HFF-Myc (cell line): ENCODE results near the gene TTC7B.

Source experiments
- DNase-seq: peaks from one replicate; pipeline ENCODE4 v3.0.0-alpha.2; 2011; ENCODE audit warnings: low read depth; ENCODE audit errors: extremely low read depth
- H3K4me3 ChIP-seq: replicated peaks from 2 replicates; pipeline ENCODE4 v1.5.1; 2011; ENCODE audit warnings: low read depth, mild to moderate bottlenecking, control low read depth, low read length
- TF ChIP-seq, protein P1 (sequence below): IDR thresholded peaks from 2 replicates; pipeline ENCODE4 v1.5.1; 2012; ENCODE audit warnings: mild to moderate bottlenecking, low read depth, low read length, control low read depth; ENCODE audit errors: missing control alignments

The TTC7B gene

DNA sequence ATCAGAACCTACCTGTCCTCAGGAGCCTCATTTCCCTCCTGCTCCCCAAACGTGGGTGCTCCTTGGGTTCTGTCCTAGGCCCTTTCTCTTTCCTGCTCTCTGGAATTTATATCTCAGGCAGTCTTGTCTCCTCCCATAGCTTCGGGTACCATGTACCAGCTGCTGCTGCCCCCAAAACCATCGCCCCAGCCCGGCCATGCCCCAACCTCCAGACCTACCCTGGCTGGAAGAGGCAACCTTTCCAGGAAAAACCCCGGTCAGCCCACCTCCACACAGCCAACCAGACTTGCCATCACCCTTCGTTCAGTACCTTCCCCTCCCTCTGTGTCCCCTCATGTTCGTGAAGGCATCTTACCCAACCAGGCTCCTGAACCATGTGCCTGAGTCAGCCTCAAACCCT lies 254.3 kb downstream of the TTC7B start:
- TF ChIP-seq, protein P1, sequence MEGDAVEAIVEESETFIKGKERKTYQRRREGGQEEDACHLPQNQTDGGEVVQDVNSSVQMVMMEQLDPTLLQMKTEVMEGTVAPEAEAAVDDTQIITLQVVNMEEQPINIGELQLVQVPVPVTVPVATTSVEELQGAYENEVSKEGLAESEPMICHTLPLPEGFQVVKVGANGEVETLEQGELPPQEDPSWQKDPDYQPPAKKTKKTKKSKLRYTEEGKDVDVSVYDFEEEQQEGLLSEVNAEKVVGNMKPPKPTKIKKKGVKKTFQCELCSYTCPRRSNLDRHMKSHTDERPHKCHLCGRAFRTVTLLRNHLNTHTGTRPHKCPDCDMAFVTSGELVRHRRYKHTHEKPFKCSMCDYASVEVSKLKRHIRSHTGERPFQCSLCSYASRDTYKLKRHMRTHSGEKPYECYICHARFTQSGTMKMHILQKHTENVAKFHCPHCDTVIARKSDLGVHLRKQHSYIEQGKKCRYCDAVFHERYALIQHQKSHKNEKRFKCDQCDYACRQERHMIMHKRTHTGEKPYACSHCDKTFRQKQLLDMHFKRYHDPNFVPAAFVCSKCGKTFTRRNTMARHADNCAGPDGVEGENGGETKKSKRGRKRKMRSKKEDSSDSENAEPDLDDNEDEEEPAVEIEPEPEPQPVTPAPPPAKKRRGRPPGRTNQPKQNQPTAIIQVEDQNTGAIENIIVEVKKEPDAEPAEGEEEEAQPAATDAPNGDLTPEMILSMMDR = no peak
- H3K4me3 ChIP-seq = no peak overlapping the region
- no peak for DNase-seq

DNA sequence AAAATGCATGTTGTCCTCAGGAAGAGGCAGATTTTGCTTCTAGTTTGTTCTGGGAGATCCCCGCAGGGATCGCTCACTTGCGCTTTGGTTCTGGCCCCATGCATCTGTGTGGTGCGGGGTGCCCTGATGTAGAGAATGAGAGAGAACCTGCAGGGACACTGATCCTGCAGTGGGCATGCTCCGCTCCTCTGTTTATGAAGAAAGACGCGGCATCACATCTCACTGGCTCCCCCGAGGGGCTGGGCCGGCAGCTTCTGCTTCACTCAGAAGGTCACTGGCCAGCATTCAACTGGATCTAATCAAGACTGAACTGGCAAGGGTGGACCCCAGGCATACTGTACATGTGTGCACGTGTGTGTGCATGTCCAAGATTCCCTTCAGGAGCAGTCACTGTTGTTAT lies 255.2 kb downstream of the TTC7B start:
- TF ChIP-seq, protein P1 = no peak
- no peak for DNase-seq

DNA sequence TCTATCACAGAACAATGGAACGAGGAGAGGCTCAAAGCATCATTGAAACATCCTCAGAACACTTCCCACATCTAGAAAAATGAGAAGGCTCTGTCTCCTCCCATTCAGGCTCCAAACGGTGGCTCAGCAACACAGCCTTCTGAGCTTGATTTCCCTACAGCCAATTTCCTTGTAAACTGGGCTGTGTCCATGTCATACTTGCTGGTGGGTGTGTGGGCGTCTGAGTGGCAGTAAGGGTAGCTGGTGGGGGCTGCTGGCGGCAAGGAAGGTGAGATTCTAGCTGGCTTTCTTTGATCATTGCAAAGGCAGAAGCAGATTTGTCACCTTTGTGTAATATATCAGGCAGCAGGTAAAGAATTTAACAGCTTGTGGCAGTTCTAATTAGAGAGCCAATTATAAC lies 255.7 kb downstream of the TTC7B start:
- H3K4me3 ChIP-seq = no peak overlapping the region
- TF ChIP-seq, protein P1 = no peak
- no peak for DNase-seq

More for the DNA sequence above, 255.2 kb downstream of the TTC7B start:
- no peak overlapping the region for H3K4me3 ChIP-seq

DNA sequence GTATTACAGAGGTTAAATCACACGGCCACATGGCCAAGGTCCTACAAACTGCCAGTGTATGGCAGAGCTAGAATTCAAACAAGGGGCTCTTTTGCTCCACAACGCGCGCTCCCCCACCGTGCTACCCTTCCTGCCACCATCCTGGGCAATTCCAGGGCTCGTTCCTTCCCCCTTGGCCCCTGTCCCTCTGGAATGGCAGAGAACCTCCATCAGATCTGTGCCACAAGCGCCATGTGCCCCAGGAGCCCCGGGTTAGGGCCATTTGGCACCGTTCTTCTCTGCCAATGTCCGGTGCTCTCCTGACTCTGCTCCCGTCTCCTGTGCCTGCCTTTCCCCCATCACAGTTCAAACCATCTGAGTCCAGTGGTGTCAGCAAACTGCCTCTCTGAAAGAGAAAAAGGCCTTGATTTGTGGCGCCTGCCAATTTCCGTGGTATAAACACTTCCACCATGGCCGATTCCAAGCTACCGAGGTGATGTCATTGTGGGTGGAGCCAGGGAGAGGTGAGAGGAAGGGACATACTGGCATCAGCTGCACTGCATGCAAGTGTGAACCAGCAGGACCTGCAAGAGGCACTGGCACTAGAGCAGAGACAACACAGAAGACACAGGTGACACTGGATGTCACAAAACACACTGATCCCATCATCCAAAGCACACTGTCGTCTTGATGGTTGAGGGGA lies 256.3 kb downstream of the TTC7B start:
- DNase-seq = no peak

DNA sequence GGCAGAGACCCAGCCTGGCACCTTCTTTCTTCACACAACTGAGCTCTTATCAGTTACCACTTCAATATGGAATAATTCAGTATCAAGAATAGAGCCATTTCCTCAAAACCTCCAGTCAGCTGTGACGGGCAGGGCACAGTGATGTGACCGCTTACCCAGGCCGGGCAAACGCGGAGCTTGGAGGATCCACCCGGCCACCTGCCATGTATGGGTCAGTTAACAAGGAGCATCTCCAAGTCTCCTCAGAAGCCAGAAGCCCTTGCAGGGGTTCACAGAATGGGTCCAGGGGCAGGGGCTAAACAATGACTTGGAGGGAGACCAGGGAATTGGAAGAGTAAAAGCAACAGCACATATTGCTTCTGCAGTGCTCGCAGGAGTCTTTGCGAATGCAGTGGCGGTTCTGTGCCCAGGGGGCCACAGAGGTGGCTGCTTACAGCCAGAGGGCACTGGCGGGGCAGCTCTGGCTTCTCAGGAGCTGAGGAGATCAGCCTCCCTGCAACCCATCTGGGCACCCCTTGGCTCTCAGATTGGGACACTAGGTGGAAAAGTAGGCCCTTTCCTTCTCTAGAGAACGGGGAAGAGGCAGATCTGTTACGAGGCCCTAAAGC lies 257.1 kb downstream of the TTC7B start:
- no peak overlapping the region for H3K4me3 ChIP-seq
- TF ChIP-seq, protein P1 = no peak
- no peak for DNase-seq

More for the DNA sequence above, 256.3 kb downstream of the TTC7B start:
- TF ChIP-seq, protein P1 = no peak
- no peak overlapping the region for H3K4me3 ChIP-seq

DNA sequence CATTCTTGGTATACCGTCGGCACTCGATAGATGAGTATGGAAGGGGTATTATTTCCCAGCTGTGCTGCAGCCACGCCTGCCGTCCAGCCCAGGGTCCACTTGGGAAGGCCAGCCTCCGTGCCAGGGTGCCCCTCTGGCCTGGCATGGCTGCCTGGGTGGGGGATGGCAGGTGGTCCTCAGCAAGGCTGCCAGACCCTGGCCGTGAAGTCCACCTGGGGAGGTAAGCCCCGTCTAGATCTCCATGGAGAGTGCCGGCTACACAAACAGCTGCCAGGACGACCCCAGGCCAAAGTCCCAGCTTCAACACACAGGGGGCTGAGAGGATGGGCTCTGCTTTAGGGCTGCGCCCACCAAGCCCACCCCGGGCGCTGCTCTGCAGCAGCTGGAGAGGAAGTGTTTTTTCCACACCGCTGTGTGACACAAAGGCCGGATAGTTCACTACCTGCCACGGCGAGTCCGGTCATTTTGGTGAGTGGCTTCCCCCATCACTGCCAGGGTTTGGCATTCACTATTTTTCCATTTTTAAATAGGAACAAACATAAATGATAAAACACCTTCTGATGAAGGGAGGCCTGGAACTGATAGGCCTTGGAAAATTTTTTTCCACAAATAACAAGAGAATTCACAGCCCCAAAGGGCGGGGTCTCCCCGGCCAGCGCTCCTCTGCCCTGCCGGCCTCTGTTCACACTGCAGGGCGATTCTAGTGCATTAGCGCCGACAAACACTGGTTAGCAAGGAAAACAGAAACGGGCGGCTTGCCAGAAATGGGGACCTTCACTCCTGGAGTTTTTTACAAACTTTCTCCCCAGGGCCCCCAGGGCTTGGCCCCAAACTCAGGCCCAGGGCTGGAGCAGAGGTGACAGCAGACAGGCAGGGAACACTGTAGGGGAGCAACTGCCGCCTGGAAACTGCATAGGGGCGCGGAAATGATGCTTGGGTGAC lies 257.9 kb downstream of the TTC7B start:
- no peak overlapping the region for H3K4me3 ChIP-seq
- DNase-seq = no peak
- TF ChIP-seq, protein P1 = no peak
